Measurements from ENCODE around the gene THRAP3. TPM values are rescaled to one million over a fixed set of nuclear protein-coding genes. Genes with fewer than 3 reads are reported as not detected.

The THRAP3 gene
- total and polyA plus RNA-seq, 2 experiments from 2014 or later: 127 to 161 TPM

DNA sequence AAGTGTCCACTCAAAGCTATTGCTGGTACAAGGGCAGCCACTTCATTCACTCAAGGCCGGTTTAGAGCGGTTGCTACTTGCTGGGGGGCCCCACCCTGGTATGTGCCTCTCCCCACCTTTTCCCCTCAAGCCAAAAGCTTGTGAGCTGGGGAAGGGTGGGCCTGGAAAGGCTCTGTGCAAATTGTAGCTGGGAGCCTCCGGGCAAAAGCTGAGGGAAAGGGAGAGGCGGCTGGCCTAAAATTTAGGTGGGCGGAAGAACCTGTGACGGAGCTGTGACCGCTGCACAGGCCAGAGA is 81.6 kb downstream of the THRAP3 start (continued):
- TF ChIP-seq, protein P1, sequence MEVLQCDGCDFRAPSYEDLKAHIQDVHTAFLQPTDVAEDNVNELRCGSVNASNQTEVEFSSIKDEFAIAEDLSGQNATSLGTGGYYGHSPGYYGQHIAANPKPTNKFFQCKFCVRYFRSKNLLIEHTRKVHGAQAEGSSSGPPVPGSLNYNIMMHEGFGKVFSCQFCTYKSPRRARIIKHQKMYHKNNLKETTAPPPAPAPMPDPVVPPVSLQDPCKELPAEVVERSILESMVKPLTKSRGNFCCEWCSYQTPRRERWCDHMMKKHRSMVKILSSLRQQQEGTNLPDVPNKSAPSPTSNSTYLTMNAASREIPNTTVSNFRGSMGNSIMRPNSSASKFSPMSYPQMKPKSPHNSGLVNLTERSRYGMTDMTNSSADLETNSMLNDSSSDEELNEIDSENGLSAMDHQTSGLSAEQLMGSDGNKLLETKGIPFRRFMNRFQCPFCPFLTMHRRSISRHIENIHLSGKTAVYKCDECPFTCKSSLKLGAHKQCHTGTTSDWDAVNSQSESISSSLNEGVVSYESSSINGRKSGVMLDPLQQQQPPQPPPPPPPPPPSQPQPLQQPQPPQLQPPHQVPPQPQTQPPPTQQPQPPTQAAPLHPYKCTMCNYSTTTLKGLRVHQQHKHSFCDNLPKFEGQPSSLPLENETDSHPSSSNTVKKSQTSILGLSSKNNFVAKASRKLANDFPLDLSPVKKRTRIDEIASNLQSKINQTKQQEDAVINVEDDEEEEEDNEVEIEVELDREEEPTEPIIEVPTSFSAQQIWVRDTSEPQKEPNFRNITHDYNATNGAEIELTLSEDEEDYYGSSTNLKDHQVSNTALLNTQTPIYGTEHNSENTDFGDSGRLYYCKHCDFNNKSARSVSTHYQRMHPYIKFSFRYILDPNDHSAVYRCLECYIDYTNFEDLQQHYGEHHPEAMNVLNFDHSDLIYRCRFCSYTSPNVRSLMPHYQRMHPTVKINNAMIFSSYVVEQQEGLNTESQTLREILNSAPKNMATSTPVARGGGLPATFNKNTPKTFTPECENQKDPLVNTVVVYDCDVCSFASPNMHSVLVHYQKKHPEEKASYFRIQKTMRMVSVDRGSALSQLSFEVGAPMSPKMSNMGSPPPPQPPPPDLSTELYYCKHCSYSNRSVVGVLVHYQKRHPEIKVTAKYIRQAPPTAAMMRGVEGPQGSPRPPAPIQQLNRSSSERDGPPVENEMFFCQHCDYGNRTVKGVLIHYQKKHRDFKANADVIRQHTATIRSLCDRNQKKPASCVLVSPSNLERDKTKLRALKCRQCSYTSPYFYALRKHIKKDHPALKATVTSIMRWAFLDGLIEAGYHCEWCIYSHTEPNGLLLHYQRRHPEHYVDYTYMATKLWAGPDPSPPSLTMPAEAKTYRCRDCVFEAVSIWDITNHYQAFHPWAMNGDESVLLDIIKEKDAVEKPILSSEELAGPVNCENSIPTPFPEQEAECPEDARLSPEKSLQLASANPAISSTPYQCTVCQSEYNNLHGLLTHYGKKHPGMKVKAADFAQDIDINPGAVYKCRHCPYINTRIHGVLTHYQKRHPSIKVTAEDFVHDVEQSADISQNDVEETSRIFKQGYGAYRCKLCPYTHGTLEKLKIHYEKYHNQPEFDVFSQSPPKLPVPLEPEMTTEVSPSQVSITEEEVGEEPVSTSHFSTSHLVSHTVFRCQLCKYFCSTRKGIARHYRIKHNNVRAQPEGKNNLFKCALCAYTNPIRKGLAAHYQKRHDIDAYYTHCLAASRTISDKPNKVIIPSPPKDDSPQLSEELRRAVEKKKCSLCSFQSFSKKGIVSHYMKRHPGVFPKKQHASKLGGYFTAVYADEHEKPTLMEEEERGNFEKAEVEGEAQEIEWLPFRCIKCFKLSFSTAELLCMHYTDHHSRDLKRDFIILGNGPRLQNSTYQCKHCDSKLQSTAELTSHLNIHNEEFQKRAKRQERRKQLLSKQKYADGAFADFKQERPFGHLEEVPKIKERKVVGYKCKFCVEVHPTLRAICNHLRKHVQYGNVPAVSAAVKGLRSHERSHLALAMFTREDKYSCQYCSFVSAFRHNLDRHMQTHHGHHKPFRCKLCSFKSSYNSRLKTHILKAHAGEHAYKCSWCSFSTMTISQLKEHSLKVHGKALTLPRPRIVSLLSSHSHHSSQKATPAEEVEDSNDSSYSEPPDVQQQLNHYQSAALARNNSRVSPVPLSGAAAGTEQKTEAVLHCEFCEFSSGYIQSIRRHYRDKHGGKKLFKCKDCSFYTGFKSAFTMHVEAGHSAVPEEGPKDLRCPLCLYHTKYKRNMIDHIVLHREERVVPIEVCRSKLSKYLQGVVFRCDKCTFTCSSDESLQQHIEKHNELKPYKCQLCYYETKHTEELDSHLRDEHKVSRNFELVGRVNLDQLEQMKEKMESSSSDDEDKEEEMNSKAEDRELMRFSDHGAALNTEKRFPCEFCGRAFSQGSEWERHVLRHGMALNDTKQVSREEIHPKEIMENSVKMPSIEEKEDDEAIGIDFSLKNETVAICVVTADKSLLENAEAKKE (CRISPR knock-in tag; IDR thresholded peaks at IDR 0.05): no peak
- TF ChIP-seq NANOG (IDR thresholded peaks at IDR 0.05; ENCODE audit: borderline replicate concordance) (no peak), CREB1 (CRISPR knock-in tag; IDR thresholded peaks at IDR 0.05; ENCODE audit: low read depth) (no peak), EZH2 (IDR thresholded peaks at IDR 0.05; ENCODE audit: low read depth, unreplicated experiment) (no peak), STAT1 (IDR thresholded peaks at IDR 0.05; ENCODE audit: unreplicated experiment) (no peak)

DNA sequence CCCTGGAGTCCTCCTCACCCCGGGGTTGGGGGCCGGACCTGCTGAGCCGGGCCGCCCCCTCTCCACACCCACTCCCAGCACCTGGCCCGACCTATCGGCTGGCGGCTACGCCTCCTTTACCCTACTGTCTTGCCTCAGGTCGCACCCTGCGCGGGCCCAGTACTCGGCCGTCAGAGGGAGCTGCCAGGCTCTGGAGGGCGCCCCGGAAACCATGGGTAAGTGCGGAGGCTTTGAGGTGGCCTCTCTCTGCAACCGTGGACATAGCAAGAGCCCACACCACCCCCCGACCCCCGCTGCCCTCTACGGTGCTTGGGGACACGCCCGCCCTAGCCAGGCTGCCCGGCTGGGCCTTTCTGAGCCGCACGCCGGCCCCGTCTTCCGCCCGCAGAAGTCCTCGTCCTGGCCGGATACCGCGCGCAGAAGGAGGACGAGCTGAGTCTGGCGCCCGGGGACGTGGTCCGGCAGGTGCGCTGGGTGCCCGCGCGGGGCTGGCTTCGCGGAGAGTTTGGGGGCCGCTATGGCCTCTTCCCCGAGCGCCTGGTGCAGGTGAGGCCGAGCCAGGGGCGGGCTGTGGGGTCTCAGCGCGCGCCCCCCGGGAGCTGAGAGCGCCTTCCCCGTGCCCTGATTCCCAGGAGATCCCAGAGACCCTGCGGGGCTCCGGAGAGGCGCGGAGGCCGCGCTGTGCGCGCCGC is 82.1 kb downstream of the THRAP3 start, which contains the start of gene SH3D21:
Gene SH3D21, plus strand, starts transcription at position 159 of the 692 bp plus-strand sequence. Its CDS starts 53 bp downstream, at position 212.
- Mint-ChIP-seq H3K4me1 (peaks cover 13% of the 10 kb centered on the region), H3K36me3 (ENCODE audit: low read depth) (peaks cover 53% of the 10 kb centered on the region), H3K27ac (peak within 1 kb of the TSS; percentile 86), H3K4me3 (peak within 1 kb of the TSS; percentile 93), H3K27me3 (ENCODE audit: insufficient read depth, low read depth, poor library complexity) (peaks cover 14% of the 10 kb centered on the region), H3K9me3 (no peaks in the 10 kb centered on the region)
- Histone ChIP-seq H3K9me2 (ENCODE audit: insufficient read depth) (no peaks in the 10 kb centered on the region), H3K4me2 (peak within 1 kb of the TSS; percentile 81), H3K79me2 (replicated peaks; ENCODE audit: insufficient read depth) (no peaks in the 10 kb centered on the region), H4K20me1 (replicated peaks; ENCODE audit: insufficient read depth) (peaks cover 12% of the 10 kb centered on the region), H3K27ac (ENCODE audit: low read depth) (peak within 1 kb of the TSS; percentile 93), H3K36me3 (ENCODE audit: insufficient read depth) (peaks cover 16% of the 10 kb centered on the region), H3F3A (replicated peaks; ENCODE audit: low read depth) (peaks cover 12% of the 10 kb centered on the region), H3K27me3 (ENCODE audit: insufficient read depth) (no peaks in the 10 kb centered on the region), H2AFZ (peak within 1 kb of the TSS; percentile 94), H3K4me1 (ENCODE audit: insufficient read depth) (peaks cover 12% of the 10 kb centered on the region), H3K4me3 (peak within 1 kb of the TSS; percentile 76)
- DNase-seq (ENCODE audit: low spot score) (peak; percentile 92), ATAC-seq (peak; percentile 87)
- TF ChIP-seq, protein P2, sequence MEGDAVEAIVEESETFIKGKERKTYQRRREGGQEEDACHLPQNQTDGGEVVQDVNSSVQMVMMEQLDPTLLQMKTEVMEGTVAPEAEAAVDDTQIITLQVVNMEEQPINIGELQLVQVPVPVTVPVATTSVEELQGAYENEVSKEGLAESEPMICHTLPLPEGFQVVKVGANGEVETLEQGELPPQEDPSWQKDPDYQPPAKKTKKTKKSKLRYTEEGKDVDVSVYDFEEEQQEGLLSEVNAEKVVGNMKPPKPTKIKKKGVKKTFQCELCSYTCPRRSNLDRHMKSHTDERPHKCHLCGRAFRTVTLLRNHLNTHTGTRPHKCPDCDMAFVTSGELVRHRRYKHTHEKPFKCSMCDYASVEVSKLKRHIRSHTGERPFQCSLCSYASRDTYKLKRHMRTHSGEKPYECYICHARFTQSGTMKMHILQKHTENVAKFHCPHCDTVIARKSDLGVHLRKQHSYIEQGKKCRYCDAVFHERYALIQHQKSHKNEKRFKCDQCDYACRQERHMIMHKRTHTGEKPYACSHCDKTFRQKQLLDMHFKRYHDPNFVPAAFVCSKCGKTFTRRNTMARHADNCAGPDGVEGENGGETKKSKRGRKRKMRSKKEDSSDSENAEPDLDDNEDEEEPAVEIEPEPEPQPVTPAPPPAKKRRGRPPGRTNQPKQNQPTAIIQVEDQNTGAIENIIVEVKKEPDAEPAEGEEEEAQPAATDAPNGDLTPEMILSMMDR (conservative IDR thresholded peaks at IDR 0.05; ENCODE audit: low read depth in 2 of 2): peak; percentile 8 to 40; a peak in 1 of 4 replicates
- TF ChIP-seq ZNF114 (CRISPR knock-in tag; IDR thresholded peaks at IDR 0.05): no peak
- TF ChIP-seq POLR2AphosphoS5 (IDR thresholded peaks at IDR 0.05; ENCODE audit: low read depth): peak; percentile 72
